GM21717 (cell line): ENCODE measurements around the gene IL22RA2.
"Not testable (repeated sequence)": the region's sequence is repeated elsewhere in the genome, so short reads cannot be mapped to it uniquely, and the experiment has no call there.

ENCODE experiments used
- ATAC-seq: cut with Tn5 transposase; IDR thresholded peaks from one replicate; pipeline ENCODE4 v1.9.1; 2021; ENCODE audit warnings: mild to moderate bottlenecking, moderate library complexity; ENCODE audit not compliant: unreplicated experiment

The IL22RA2 gene, protein sequence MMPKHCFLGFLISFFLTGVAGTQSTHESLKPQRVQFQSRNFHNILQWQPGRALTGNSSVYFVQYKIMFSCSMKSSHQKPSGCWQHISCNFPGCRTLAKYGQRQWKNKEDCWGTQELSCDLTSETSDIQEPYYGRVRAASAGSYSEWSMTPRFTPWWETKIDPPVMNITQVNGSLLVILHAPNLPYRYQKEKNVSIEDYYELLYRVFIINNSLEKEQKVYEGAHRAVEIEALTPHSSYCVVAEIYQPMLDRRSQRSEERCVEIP

DNA sequence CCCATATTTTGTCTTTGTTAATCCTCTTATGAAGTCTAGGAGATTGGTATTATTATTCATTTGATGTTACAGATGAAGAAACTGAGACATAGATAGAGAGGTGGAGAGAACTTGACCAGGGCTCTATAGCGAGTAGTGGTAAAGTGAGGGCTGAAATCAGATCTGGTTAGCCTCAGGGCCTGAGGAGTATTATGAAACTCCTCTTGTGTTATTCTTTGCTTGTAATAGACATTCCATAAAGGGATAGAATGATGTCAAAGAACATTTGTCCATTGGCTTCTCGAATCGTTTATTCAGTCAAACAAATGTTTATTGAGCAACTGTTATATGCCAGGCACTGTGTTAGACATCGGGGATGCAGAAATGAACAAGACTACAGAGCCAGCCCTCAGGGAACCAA is at the start of gene IL22RA2:
Gene IL22RA2, minus strand, starts transcription at position 144 of the 400 bp plus-strand sequence. CDS start 11,895 bp downstream, outside the sequence.
- ATAC-seq, result no peak

DNA sequence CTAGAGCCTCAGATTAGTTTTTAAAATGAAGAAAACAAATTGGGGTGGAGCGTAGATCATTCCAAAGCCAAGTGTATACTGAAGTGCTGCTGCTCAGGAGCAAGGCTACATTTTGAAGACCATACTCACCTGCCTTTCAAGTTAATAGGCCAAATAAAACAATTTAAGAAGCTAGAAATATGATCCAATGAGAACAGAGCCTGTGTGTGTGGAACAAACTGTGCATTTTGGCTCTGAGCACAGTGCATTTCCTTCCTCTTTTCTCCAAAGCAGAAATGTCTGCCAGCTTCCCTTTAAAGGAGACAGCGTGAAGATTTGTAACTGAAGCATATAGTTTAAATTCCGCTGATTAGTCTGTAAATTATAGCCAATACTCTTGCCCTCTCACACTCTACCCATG is 48.9 kb upstream of the IL22RA2 start:
- ATAC-seq, result no peak

DNA sequence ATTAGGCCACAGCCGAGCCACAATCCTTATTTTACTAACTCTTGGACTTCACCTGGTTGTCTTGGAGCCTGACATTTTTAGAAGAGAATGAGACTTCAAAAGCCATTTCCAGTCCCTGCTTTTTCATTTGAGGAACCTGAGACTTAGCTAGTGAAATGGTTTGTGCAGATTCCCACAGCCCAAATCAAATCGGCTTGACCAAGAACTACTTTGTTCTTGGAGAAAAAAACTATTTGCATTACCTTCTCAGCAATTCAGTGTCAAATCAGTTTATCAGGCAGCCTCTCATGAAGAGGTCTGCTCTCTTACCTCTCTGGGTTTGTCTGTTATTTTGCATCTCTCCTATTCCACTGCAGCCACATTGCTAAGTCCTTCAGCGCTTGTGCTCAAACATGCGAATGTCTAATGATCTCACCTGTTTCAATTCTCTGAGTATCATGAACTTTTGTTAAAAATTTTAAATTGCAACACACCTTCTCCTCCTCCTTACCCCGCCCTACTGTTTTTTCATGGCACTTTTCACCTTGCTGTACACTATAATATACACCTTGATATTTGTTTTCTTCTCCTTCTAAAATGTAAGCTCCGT is 46.3 kb upstream of the IL22RA2 start:
- peak; percentile 16 for ATAC-seq

DNA sequence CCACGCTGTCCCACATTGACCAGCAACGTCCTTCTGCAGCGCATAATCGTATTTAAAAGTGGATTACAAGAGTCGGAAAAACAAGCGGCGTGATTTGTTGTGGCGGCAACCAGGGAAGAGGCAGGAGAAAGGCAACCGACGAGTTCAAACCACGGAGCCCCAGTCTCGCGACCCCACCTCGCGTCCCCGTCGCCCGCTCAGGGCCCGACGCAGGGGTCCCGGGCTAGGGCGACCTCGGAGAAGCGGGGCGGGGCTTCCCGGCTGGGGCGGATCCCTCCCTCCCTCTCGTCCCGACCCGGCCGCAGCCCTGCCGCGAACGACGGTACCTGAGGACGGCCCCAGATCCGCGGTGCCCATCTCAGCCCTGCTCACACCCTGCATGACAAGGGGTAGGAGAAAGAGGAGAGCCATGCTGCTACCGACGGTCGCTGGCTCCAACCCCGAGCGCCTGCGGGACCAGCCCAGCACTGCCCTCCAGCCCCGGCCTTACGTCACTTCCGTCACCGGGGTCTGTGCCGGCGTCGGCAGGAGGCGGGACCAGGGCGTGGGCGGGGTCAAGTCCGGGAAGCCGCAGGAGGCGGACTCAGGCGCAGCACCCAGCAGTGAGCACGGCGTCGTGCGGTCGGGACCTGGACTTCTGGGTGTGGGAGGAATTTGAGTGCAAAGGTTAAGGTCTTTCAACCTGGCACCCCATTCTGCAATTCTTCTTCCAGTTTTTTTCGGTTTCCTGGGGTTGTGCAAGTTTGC is 45.6 kb upstream of the IL22RA2 start, which contains the start of gene IFNGR1:
Gene IFNGR1, minus strand, starts transcription at position 469 of the 747 bp plus-strand sequence. Its CDS starts 58 bp downstream, at position 411.
- ATAC-seq, result peak; percentile 87

DNA sequence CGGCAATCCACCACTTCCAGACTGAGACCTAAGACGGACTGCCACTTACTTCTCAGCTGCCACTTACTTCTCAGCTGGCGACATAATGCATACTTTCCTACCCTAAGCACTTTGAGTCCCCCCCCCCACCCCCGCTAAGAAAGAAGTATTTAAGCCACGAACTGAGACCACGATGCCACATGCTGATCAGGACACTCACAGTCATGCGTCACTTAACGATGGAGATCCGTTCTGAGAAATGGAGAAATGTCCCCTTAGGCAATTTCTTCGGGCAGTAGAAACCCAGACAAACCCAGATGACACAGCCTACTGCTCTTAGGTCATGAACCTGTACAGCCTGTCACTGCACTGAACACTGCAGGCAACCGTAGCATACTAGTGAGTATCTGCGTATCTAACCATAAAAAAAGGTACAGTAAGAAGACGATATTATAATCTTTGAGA is 45.1 kb upstream of the IL22RA2 start:
- ATAC-seq, result peak; percentile 47

DNA sequence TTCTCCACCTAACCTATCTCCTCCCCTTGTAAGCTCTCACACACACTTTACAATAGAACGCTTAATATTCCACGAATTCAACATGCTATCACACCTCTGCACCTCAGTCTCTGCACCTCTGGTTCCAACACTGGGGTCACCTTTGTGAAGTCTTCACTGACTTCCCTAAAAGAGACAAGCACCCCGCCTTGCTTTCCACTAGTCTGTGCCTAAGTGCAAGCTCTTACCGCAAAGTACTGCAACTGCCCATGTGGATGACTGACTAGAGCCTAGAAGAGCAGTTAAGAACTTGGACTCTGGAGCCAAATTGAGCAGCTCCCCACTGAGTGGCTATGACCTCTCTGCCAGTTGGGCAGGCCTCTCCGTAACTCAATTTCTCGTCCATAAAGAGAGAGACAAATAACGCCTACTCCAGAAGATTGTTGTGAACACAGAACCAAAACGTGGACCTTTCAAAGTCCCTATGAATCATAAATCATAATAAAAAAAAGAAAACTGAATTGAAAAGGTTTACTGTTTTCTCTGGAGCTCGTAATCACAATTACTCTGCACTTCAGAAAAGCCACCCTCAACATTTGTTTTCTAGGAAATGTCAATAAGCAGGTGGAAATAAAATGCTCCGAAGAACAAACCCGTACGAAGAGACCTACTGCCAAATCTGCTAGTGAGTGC is 44.5 kb upstream of the IL22RA2 start:
- no peak for ATAC-seq

DNA sequence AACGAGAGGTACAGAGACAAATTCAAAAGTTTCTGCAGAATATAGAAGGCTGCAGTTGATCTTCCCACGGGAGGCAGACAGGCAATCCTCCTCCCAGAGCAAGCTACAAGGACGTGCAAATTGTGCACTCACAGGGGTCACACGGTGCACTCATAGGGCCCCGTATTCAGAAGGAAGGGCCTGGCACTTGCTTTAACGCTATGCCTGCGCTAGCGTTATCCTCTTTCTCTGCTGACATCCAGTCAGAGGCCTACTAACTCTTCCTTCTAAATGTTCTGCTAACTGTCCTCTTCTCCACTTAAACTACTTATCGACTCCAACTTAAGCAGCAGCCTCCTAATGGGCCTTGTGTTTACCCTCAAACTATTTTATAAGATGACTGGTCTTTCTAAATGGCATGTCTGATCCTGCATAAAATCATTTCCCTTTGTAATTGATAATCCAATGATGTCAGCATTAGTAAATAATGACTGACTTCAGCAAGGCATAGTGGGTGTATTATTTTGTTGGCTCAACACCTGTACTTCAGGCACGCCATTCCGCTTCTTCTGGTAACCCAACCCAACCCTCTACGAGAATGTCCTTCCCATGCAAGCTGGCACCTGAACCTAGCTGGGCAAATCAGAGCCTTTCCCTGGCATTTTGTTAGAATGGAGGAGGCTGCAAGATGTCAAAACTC is 43.6 kb upstream of the IL22RA2 start:
- no peak for ATAC-seq

DNA sequence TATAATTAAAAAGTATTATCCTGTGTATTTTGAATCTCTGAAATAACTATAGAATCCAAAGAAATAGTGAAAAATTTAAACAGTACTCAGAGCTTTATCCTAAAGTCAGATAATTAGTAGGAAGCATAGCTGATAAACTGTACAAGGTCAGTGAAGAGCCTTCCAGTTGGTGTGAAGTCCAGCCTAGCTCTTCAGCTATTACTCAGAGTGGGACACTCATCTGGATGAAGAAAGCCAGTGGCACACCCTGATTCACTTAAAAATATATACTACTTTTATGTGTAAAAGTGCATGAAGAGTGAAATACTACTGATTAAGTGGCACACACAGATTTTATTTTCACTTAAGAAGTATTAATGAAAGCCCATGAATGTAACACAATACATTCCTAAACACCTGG is 42.7 kb upstream of the IL22RA2 start:
- no peak for ATAC-seq

DNA sequence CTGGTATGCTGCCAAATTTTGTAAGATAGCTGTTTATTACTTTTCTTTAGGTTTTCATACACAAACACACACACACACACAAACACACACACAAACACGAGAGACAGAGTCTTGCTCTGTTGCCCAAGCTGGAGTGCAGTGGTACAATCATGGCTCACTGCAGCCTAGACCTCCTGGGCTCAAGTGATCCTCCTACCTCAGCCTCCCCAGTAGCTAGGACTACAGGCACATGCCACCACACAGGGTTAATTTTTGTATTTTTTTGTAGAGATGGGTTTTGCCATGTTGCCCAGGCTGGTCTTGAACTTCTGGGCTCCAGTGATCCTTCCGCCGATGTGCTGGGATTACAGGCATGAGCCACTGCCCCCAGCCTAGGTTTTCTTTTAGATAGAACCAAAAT is 42.2 kb upstream of the IL22RA2 start:
- not testable (repeated sequence) for ATAC-seq

DNA sequence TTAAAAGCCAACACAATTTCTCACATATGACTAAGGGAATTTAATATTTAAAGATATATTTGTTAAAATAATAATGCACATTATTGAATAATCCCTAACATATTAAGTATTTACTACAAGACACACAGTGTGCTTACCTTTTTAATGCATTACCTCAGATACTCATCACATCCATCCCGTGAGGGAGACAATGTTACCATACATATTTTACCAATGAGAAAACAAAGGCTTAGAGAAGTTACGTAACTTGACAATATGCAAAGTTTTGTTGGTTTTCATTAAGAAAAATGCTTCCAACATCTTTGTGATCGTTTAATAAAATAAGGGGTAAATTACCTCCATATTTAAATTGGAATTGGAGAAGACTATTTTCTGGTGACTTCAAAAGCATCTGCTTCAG is 41.5 kb upstream of the IL22RA2 start:
- ATAC-seq, result no peak

DNA sequence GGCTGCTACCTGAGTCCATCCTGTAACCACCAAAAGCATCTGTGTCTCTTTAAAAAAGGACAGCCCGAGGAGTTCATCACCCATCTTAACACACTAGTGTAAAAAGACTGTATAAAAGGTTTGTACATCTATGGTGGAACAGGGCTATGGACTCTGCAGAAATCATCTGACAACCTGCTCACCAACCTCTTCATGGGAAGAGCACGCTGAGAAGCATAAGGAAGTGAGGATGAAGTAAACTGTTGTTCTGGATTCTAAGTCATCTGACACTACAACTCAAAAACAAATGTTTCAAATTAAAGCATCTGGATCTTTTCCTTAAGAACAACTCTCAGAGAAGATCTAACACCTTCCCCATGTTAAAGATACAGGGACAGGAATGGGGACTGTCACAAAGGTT is 40.4 kb upstream of the IL22RA2 start:
- ATAC-seq, result no peak

DNA sequence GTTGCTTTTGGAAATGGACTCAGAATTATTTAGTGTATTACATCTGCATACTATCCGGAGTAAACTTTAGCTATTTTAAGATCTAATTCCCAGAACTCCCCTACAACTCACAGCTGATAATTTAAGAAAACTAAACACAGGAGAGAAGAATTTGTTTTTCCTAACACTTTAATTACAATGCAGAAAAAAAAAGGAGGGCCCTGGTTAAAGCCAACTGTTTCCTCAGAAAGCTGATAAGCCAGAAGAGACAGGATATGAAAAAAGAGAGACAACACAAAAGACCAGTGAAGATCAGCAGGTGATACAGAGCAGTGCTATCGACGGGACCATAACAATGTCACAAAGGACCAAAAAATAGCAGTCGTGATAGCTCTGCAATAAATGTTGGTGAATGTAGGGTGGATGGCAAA is 39.9 kb upstream of the IL22RA2 start:
- ATAC-seq, result no peak

DNA sequence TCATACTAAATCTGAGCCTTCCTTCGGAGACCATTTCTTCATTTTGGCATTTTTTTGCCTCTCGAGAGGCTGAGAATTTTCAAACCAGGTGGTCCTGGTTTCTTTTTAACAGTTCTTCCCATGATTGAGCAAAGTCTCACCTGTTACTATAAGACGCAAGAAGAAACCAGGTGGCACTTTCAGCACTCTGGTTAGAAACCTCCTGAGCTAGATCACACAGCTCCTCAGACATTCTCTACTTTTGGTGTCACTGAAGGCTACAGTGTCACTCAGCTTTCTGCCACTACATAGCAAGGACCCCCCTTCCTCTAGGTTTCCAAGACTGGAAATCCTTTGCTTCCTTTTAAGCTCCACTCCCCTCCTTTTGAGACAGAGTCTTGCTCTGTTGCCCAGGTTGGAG is 38.5 kb upstream of the IL22RA2 start:
- no peak for ATAC-seq

DNA sequence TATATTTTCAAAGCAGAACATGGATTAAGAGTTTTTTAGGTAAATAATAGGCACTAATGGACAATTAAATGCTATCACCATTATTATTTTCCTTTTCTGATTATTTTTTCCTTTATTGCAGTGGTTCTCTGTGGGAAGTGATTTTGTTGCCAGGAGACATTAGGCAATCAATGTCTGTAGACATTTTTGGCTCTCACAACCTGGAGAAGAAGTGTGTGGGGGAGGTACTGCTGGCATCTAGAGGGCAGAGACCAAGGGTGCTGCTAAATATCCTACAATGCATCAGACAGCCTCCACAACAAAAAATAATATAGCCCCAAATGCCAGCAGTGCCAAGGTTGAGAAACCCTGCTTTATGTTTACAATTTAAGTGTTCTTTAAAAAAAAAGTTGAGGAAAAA is 37.5 kb upstream of the IL22RA2 start:
- ATAC-seq, result no peak

DNA sequence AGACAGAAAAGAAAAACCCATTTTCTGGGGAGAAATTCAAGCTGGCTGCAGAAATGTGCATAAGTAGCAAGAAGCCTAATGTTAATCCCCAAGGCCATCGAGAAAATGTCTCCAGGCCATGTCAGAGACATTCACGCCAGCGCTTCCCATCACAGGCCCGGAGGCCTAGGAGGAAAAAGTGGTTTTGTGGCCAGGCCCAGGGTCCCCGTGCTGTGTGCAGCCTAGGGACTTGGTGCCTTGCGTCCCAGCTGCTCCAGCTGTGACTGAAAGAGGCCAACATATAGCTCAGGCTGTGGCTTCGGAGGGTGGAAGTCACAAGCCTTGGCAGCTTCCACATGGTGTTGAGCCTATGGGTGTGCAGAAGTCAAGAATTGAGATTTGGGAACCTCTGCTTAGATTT is 34.8 kb upstream of the IL22RA2 start:
- ATAC-seq, result no peak

DNA sequence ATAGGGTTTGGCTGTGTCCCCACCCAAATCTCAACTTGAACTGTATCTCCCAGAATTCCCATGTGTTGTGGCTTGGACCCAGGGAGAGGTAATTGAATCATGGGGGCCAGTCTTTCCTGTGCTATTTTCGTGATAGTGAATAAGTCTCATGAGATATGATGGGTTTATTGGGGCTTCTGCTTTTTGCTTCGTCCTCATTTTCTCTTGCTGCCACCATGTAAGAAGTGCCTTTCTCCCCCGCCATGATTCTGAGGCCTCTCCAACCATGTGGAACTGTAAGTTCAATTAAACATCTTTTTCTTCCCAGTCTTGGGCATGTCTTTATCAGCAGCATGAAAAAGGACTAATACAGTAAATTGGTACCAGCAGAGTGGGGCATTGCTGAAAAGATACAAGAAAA is 34.0 kb upstream of the IL22RA2 start:
- not testable (repeated sequence) for ATAC-seq

DNA sequence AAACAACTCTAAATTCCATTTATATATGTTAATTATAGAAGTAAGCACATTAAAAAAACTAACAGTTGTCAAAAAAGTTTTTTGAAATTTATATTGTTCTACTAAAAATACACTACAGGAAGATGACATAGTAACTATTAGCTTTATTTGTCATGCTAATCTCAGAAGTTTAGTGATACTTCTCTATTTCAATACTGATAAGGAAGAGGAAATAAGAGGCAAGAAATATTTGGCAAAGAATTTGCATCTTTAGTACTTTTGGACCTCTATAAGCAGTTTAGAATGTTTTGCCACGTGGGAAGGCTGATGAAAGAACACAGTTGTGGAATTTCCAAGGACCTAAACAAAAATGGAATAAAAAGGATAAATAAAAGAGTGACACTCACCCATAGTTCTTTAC is 33.1 kb upstream of the IL22RA2 start:
- ATAC-seq, result no peak

DNA sequence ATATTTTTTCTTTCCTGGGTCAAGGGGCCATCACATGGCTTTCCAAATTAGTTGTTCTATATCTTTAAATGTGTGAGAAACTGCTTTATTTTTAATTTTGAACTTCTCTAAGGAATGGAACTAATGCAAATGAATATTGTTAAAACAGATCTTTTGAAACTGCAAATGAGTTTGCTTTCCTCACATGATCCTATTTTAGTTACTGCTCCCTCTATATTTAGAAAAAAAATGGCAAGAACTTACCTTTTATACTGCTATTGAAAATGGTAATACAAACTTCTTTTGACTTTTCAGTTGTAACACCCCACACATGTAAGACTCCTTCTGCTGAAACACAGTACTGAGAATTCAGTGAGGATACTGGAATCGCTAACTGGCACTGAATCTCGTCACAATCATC is 29.8 kb upstream of the IL22RA2 start:
- no peak for ATAC-seq

DNA sequence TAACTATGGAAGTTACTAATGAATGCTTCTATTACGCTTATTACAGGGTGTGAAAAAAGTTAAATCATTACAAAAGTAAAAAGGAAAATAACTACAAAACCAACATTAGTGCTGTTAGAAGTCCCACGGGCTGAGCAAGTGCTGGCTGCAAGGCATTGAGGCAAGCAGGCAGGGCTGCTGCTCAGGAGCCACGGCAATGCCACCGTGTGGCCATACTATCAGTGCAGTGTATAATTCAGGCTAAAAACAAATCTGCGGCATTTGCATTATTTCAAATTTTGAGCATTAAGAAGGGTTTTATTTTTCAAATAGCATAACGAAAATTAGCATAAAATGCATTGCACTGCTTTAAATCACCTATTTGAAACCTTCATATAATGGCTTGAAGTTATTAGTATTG is 28.6 kb upstream of the IL22RA2 start:
- ATAC-seq, result peak; percentile 68

DNA sequence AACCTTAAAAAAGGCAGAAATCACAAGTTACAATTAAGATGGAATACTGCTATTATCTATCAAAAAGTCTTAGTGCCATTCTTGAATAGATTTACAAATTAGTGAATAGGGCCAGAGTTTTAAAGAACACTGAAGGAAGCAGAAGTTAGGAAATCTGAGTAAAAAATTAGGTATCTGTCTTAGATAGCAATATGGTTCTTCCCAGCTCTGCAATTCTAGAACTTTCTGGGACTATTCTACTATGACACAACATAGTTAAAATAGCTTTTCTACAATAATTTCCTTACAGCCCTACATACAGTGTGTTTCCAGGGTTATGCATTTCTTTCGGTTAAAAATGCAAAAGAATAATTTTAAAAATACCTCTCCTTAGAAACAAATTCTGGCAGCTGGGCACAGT is 27.6 kb upstream of the IL22RA2 start:
- no peak for ATAC-seq

DNA sequence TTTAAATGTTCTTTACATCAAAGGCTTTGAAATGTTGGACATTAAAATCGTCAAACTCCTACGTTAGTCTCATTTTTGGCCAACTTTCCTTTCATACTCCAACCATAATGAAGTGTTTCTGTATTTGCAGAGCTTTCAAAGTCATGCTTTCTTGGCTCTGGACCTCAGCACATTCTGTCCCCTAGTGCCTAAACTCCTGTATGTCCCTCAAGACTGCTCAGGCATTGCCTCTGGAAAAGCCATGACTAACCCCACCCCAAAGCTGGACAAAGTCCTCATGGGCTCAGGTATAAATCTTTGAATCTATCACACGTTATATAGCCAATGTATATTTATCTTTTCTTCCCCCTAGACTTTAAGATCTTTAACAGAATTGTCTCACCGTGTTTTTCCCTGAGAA is 26.8 kb upstream of the IL22RA2 start:
- no peak for ATAC-seq
